Panc1 (cell line): ENCODE measurements around the gene LRP1B. TPM values are rescaled to one million over a fixed set of nuclear protein-coding genes. Genes with fewer than 3 reads are reported as not detected.

Experiments
- ATAC-seq: fragments of 200-7000 bp; cut with Tn5 transposase; 2 replicates; pipeline ENCODE4 v1.9.1; 2020; ENCODE audit warnings: mild to moderate bottlenecking, moderate library complexity
- BruUV-seq: library from RNA; stranded (reverse); fragments of 400-500 nt; replicated peaks from 2 replicates; lab custom pipeline; 2021; lab: Mats Ljungman, UMichigan
- CTCF ChIA-PET: fragments of 300-600 bp; sonication (Branson Sonifier 250); formaldehyde crosslinking; loops from one replicate; lab custom pipeline; 2022; ENCODE audit warnings: antibody characterized with exemption; lab: Charles Lee
- POLR2A ChIA-PET: fragments of 300-600 bp; sonication (Branson Sonifier 250); formaldehyde crosslinking; loops from one replicate; lab custom pipeline; 2022; ENCODE audit warnings: antibody characterized with exemption; lab: Charles Lee
- DNase-seq: peaks from one replicate; pipeline ENCODE4 v3.0.0-alpha.2; 2010; ENCODE audit warnings: low read depth, low spot score
- H3K27ac ChIP-seq: 2 replicates; pipeline ENCODE4 v1.5.1; 2011; ENCODE audit warnings: mild to moderate bottlenecking, low read length, inconsistent platforms
- H3K27me3 ChIP-seq: fragments of 200-500 bp; sonication (Bioruptor generic); 2 replicates; pipeline ENCODE4 v1.6.0; 2014; ENCODE audit warnings: low read length, inconsistent platforms; ENCODE audit not compliant: control insufficient read depth, insufficient read depth
- H3K36me3 ChIP-seq: fragments of 200-500 bp; sonication (Bioruptor generic); 2 replicates; pipeline ENCODE4 v1.5.1; 2014; ENCODE audit warnings: inconsistent platforms, mild to moderate bottlenecking, low read length, moderate library complexity; ENCODE audit not compliant: control insufficient read depth, insufficient read depth
- H3K4me1 ChIP-seq: 2 replicates; pipeline ENCODE4 v1.5.1; 2011; ENCODE audit warnings: inconsistent platforms, mild to moderate bottlenecking, low read length, moderate library complexity; ENCODE audit not compliant: control insufficient read depth, insufficient read depth
- H3K4me3 ChIP-seq, 2 experiments: 2 replicates each; pipeline ENCODE4 v1.5.1; 2011 to 2012; ENCODE audit warnings: low read depth in 2 of 2, low read length in 2 of 2, mild to moderate bottlenecking in 2 of 2, inconsistent platforms in 1 of 2, moderate library complexity in 1 of 2
- H3K9me3 ChIP-seq: fragments of 200-500 bp; sonication (Bioruptor generic); 2 replicates; pipeline ENCODE4 v1.5.1; 2014; ENCODE audit warnings: low read depth, mild to moderate bottlenecking, inconsistent platforms, low read length, moderate library complexity; ENCODE audit not compliant: control insufficient read depth, insufficient read depth
- POLR2AphosphoS5 ChIP-seq: IDR thresholded peaks from 2 replicates; pipeline ENCODE4 v1.6.1; 2012; ENCODE audit warnings: mild to moderate bottlenecking, low read depth, low read length, moderate library complexity
- SIN3A ChIP-seq: IDR thresholded peaks from 2 replicates; pipeline ENCODE4 v1.6.1; 2012; ENCODE audit warnings: low read depth, mild to moderate bottlenecking, low read length, moderate library complexity, borderline replicate concordance; ENCODE audit not compliant: insufficient read depth
- TCF7L2 ChIP-seq: IDR thresholded peaks from 2 replicates; pipeline ENCODE4 v1.6.1; 2011; ENCODE audit warnings: mild to moderate bottlenecking, low read depth, low read length, inconsistent platforms
- in situ Hi-C: cut with HindIII; loops from 2 replicates; pipeline ENCODE4 v1.10.0; 2016; ENCODE audit warnings: low sequenced_read_pairs, low pct_unique_long_range_greater_than_20kb
- intact Hi-C: fragments of 100-400 bp; cut with micrococcal nuclease; formaldehyde crosslinking; loops from one replicate; pipeline ENCODE4 v1.10.0; 2022; ENCODE audit not compliant: unreplicated experiment
- total RNA-seq: library from RNA; stranded (reverse); gene quantifications from one replicate; pipeline ENCODE4 v1.2.1, GENCODE V29; 2021; ENCODE audit not compliant: unreplicated experiment
- TF ChIP-seq, protein P1 (sequence below), 2 experiments: IDR thresholded peaks; 2 replicates each; pipeline ENCODE4 v1.6.1; 2011 to 2012; ENCODE audit warnings: low read depth in 2 of 2, control low read depth in 1 of 2, low read length in 1 of 2, mild to moderate bottlenecking in 1 of 2, moderate library complexity in 1 of 2; ENCODE audit not compliant: insufficient read depth in 1 of 2
- TF ChIP-seq, protein P2 (sequence below): fragments of 450-650 bp; IDR thresholded peaks from 2 replicates; pipeline ENCODE4 v1.5.1; 2017; ENCODE audit warnings: mild to moderate bottlenecking

Gene LRP1B
- total RNA-seq, 1 experiment from 2014 or later: 0.54 TPM

DNA sequence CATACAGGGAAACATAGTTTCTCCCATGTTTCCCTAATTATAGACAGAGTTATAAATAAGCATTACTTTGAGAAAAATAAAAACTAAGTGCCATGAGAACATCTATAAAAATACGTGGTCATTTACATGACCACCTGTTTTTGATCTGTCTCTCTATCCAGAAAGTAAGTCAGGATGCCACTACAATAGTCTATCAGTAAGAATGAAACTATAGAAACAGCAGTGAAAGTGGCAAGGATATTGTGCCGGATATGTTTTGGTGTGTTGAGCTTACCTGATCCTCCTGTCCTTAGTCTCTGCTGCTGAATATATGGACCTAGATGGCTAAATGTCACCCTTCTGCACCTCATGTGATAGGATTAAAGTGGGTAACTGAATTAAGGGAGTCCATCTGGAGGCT lies 512.4 kb downstream of the LRP1B start:
- intact Hi-C loops: no loop called here
- no peak overlapping the region for H3K27ac ChIP-seq
- in situ Hi-C loops: no loop called here
- no peaks in the 10 kb centered on the region for H3K27me3 ChIP-seq
- H3K4me3 ChIP-seq: no peak overlapping the region
- H3K9me3 ChIP-seq: peaks cover 3% of the 10 kb centered on the region; the same call in 1 of the 2 replicates
- DNase-seq (no peak), ATAC-seq (no peak)
- BruUV-seq: no TSS peak
- TF ChIP-seq, protein P1, sequence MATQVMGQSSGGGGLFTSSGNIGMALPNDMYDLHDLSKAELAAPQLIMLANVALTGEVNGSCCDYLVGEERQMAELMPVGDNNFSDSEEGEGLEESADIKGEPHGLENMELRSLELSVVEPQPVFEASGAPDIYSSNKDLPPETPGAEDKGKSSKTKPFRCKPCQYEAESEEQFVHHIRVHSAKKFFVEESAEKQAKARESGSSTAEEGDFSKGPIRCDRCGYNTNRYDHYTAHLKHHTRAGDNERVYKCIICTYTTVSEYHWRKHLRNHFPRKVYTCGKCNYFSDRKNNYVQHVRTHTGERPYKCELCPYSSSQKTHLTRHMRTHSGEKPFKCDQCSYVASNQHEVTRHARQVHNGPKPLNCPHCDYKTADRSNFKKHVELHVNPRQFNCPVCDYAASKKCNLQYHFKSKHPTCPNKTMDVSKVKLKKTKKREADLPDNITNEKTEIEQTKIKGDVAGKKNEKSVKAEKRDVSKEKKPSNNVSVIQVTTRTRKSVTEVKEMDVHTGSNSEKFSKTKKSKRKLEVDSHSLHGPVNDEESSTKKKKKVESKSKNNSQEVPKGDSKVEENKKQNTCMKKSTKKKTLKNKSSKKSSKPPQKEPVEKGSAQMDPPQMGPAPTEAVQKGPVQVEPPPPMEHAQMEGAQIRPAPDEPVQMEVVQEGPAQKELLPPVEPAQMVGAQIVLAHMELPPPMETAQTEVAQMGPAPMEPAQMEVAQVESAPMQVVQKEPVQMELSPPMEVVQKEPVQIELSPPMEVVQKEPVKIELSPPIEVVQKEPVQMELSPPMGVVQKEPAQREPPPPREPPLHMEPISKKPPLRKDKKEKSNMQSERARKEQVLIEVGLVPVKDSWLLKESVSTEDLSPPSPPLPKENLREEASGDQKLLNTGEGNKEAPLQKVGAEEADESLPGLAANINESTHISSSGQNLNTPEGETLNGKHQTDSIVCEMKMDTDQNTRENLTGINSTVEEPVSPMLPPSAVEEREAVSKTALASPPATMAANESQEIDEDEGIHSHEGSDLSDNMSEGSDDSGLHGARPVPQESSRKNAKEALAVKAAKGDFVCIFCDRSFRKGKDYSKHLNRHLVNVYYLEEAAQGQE (IDR thresholded peaks at IDR 0.05; ENCODE audit: insufficient read depth in 1 of 2, low read depth in 2 of 2, low read length in 1 of 2): no peak
- no peak for TF ChIP-seq POLR2AphosphoS5
- no peak for TF ChIP-seq TCF7L2
- no peak for TF ChIP-seq SIN3A
- TF ChIP-seq, protein P2, sequence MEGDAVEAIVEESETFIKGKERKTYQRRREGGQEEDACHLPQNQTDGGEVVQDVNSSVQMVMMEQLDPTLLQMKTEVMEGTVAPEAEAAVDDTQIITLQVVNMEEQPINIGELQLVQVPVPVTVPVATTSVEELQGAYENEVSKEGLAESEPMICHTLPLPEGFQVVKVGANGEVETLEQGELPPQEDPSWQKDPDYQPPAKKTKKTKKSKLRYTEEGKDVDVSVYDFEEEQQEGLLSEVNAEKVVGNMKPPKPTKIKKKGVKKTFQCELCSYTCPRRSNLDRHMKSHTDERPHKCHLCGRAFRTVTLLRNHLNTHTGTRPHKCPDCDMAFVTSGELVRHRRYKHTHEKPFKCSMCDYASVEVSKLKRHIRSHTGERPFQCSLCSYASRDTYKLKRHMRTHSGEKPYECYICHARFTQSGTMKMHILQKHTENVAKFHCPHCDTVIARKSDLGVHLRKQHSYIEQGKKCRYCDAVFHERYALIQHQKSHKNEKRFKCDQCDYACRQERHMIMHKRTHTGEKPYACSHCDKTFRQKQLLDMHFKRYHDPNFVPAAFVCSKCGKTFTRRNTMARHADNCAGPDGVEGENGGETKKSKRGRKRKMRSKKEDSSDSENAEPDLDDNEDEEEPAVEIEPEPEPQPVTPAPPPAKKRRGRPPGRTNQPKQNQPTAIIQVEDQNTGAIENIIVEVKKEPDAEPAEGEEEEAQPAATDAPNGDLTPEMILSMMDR: no peak
- H3K4me1 ChIP-seq: no peaks in the 10 kb centered on the region
- ChIA-PET POLR2A (no interaction called here), CTCF (no interaction called here)
- no peaks in the 10 kb centered on the region for H3K36me3 ChIP-seq

DNA sequence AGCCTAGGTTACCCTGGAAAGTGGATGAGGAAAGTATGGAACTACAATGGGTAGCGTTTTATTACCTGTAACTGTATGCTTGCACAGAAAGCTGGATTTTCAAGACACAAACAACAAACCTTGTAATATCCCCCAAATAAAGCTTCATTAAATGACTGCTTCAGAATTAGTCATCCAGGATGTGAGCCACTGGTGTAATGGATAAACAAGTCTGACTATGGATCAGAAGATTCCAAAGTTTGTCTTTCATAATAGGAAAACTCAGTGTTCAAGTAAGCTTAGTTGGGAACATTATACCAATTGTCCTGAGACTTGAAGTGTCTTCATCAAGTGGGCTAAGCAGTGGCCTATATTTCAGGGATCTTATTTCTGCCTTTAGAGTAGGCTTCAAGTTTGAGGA lies 518.8 kb downstream of the LRP1B start:
- Histone ChIP-seq H3K27ac (no peak overlapping the region), H3K36me3 (no peaks in the 10 kb centered on the region), H3K27me3 (no peaks in the 10 kb centered on the region), H3K4me3 (no peak overlapping the region), H3K4me1 (no peaks in the 10 kb centered on the region), H3K9me3 (peaks cover 3% of the 10 kb centered on the region; the same call in 1 of the 2 replicates)
- POLR2A ChIA-PET: no interaction called here
- no TSS peak for BruUV-seq
- no peak for DNase-seq
- intact Hi-C loops: no loop called here
- CTCF ChIA-PET: no interaction called here
- in situ Hi-C loops: no loop called here
- TF ChIP-seq, protein P2: no peak
- TF ChIP-seq, protein P1 (IDR thresholded peaks at IDR 0.05; ENCODE audit: insufficient read depth in 1 of 2, low read depth in 2 of 2, low read length in 1 of 2): no peak
- TF ChIP-seq SIN3A (no peak), TCF7L2 (no peak), POLR2AphosphoS5 (no peak)
- ATAC-seq: no peak
